Stimulated activated CD4-positive, alpha-beta T cell treated with anti-CD3 and anti-CD28 coated beads, Interleukin-4, amount 100 ng/mL, for 48 hours (primary cell): ENCODE measurements around the gene PPDPF.

ENCODE experiments used
- DNase-seq, 2 donors: peaks; one replicate each; pipeline ENCODE4 v3.0.0-alpha.2; 2020; ENCODE audit warnings: low read depth in 2 of 2

Gene PPDPF

GRCh38 chr20:63522091-63522868 is 1.7 kb downstream of the PPDPF start:
- no peak for DNase-seq

- DNase-seq: no peak
These were observed 2.5 kb downstream of the PPDPF start for GRCh38 chr20:63522981-63523611.

- no peak for DNase-seq
These were observed 4.6 kb downstream of the PPDPF start for GRCh38 chr20:63525185-63525584.

- DNase-seq: no peak
These were observed 5.4 kb downstream of the PPDPF start for GRCh38 chr20:63525971-63526370.

GRCh38 chr20:63527184-63527583 is 6.6 kb downstream of the PPDPF start:
- DNase-seq: no peak

GRCh38 chr20:63529180-63529860 is 8.8 kb downstream of the PPDPF start:
- no peak for DNase-seq

GRCh38 chr20:63529861-63530787 is 9.6 kb downstream of the PPDPF start:
- no peak for DNase-seq

- no peak for DNase-seq
These were observed 10.2 kb downstream of the PPDPF start for GRCh38 chr20:63530788-63531160.

- DNase-seq: no peak
These were observed 11.3 kb downstream of the PPDPF start for GRCh38 chr20:63531686-63532448.

- no peak for DNase-seq
These were observed 11.9 kb downstream of the PPDPF start for GRCh38 chr20:63532449-63532971.

- DNase-seq: no peak
These were observed 12.8 kb downstream of the PPDPF start for GRCh38 chr20:63533388-63533787.

GRCh38 chr20:63533871-63534393 is 13.4 kb downstream of the PPDPF start:
- DNase-seq: no peak

- DNase-seq: no peak
These were observed 13.9 kb downstream of the PPDPF start for GRCh38 chr20:63534427-63534830.

- DNase-seq: no peak
These were observed 14.5 kb downstream of the PPDPF start for GRCh38 chr20:63534831-63535651.

GRCh38 chr20:63536241-63536977 is 15.8 kb downstream of the PPDPF start:
- DNase-seq: no peak

- DNase-seq: peak; percentile 42 to 44
These were observed 16.5 kb downstream of the PPDPF start, which contains the start of gene PTK6 for GRCh38 chr20:63536997-63537524. PTK6 (minus strand) TSS chr20:63537376; CDS start chr20:63537314, 62 bp downstream.

GRCh38 chr20:63537525-63538203 is 17.1 kb downstream of the PPDPF start:
- peak; percentile 91 to 95 for DNase-seq
